NCI-H2107 treated with DMSO at 0.1 percent for 48 hours (cell line): ENCODE results near the gene FRMPD4.

Source experiments
- DNase-seq: peaks from one replicate; lab custom pipeline; 2025; ENCODE audit not compliant: unreplicated experiment; lab: John Stamatoyannopoulos, UW

The FRMPD4 gene

DNA sequence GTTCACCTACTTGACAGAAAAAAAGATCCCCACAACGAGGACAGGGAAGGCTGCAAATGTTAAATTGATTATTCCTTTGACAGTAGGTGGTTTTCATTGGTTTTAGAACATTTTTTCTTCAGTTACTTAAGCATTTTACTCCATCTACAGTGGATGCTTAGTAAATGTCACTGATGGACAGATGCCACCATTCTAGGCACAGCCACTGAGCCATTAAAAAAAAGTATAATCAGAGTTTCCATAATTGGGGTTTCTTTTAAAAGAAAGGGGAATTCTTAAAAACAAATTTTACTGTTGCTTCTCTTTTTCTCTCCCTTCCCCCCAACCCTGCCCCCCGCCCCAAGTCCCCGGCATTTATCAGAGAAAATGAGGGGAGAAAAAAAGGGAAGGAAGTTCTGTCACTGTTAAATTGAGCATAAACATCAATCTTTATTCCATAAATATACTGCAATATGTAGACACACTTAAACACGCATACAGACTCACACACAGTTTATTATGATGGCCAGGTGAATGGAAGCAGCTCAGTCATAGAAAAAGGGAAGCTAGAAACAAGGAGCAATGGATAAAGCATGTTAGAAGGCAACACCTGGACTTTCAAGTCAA is 573.3 kb downstream of the FRMPD4 start:
- DNase-seq = no peak

GRCh38 chrX:12716574-12716973 is 578.3 kb downstream of the FRMPD4 start:
- DNase-seq = no peak

- no peak for DNase-seq
Observed at GRCh38 chrX:12719837-12720236, 581.6 kb downstream of the FRMPD4 start.

- no peak for DNase-seq
Observed at GRCh38 chrX:12721042-12721441, 582.8 kb downstream of the FRMPD4 start.

DNA sequence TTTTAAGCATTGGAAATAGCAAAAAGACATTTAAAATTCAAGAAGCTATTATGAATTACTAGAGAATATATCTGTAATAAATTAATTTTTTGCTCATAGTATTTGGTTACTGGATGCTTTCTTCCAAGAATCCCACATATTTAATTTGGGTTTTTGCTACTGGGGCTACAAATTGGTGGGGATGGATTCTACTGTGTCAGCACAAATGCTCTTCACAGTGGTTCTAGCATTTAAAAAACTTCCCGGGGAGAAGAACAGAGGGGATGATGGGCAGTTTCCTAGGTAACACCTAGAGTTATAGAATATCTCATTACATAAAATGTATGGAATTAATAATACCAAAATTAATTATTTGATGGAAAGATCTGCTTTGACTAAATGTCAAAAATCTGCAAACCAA is 584.0 kb downstream of the FRMPD4 start:
- no peak for DNase-seq

DNA sequence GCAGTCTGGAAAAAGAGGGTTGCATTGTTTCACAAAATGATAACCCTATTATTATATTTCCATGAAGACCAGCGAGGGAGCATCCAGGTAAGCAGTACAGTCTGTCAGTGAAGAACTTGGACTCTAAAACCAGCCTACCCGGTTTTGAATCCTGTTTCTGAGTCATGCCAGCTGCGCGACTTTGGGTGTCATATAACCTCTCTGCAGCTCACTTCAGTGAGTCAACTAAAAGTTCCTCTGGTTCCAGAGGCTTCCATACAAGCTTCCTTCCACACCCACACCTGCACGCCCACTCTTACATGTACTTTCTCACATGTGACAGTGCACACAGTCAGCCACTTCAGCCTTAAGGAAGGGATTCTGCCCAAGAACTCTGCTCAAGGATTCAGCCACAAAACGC is 603.1 kb downstream of the FRMPD4 start:
- no peak for DNase-seq

DNA sequence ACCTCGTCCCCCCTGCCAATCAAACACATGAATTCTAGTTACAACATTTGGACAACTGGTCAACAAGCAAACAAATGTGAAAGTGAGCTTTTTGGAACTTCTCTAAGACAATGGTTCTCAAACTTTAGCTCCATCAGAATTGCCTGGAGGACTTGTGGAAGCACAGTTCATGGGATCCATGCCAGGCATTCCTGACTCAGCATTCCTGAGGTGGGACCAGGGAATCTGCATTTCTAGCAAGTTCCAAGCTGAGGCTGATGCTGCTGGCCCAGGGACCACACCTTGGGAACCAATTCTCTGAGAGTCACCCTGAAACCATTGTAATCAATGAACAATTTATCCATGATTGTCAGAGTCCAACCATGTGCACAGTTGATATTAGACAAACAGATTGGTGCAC is 609.2 kb downstream of the FRMPD4 start:
- no peak for DNase-seq

- no peak for DNase-seq
Observed at GRCh38 chrX:12751887-12752286, 613.6 kb downstream of the FRMPD4 start.

- DNase-seq = no peak
Observed at GRCh38 chrX:12753366-12753765, 615.1 kb downstream of the FRMPD4 start.

- no peak for DNase-seq
Observed at GRCh38 chrX:12758291-12758690, 620.0 kb downstream of the FRMPD4 start.

DNA sequence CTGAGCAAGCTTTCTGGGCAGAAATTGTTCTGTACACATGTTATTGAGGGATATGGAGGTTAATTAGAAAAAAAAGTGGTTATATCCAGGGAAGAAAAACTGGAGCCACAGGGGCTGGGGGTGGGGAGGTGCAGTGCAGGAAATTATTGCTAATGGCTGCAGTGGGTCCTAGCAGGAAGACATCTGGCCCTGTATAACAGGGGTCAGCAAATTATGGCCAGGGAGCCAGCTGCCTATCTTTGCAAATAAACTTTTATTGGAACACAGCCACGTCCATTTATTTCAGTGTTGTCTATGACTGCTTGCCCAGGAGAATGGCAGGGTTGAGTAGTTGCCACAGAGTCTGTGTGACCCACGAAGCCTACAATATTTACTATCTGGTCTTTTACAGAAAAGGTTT is 629.6 kb downstream of the FRMPD4 start:
- DNase-seq = no peak

DNA sequence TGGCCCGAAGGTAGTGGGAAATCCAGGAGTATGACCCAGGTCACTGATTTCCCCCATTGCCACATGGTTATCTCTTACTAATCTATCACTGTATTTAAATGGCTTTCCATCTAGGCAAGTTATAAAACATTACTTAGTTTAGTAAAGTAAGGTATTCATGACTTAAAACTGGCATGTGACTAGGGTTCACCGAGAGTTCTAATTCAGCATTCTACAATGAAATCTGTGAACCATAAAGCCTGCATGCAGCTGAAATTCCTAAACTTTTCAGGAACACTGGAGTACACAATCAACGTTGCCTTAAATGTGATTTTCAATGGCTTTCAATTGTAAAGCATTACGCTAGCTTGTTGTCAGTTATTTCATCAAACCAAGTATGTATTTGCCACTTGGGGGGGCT is 630.2 kb downstream of the FRMPD4 start:
- no peak for DNase-seq

- DNase-seq = peak; percentile 35
Observed at GRCh38 chrX:12770440-12770839, 632.2 kb downstream of the FRMPD4 start.

DNA sequence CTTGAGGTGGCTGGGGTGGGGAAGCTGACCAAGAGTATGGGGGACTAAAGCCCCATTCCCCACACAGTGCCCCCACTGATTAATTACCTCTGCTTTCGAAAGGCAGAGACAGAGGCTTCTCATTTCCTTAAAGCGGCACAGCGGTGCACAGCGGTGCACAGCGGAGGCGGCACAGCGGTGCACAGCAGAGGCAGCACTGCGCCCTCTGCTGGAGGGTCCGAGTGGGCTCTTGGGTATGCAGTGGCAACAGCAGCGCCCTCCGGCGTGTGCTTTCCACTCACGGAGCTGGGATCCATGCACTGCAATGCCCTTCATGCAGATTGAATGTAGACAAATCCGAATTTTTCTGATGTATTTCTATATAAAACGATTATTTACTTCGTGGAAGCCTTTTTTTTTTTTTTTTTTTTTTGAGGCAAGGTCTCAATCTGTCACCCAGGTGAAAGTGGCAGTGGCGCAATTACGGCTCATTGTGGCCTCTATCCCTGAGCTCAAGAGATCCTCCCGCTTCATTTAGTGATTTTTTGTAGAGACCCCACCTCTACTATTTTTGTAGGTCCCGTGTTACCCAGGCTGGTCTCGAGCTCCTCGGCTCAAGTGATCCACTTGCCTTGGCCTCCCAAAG is 633.3 kb downstream of the FRMPD4 start:
- no peak for DNase-seq
